Measurements from ENCODE around the gene NOM1.
"Not testable (repeated sequence)": the region's sequence is repeated elsewhere in the genome, so short reads cannot be mapped to it uniquely, and the experiment has no call there.

- TF ChIP-seq CTCF (IDR thresholded peaks at IDR 0.05); EZH2phosphoT487 (IDR thresholded peaks at IDR 0.05; ENCODE audit: borderline replicate concordance, low read depth); JUND (IDR thresholded peaks at IDR 0.05); RCOR1 (IDR thresholded peaks at IDR 0.05; ENCODE audit: low read length); MEF2A (IDR thresholded peaks at IDR 0.05; ENCODE audit: borderline replicate concordance, low read depth): not testable (repeated sequence)
These were observed 28.8 kb upstream of the NOM1 start for GRCh38 chr7:156920487-156921373.
